K562 (cell line): ENCODE measurements around the gene LPAR2. TPM values are rescaled to one million over a fixed set of nuclear protein-coding genes. Genes with fewer than 3 reads are reported as not detected.
A peak's percentile ranks its signal among the peaks of the same experiment; 100 is the strongest.

Source experiments
- ELF2 ChIP-seq: fragments of 250-450 bp; sonication (Bioruptor Pico); IDR thresholded peaks from 2 replicates; pipeline ENCODE4 v1.5.0; 2021; ENCODE audit warnings: mild to moderate bottlenecking
- ETV1 ChIP-seq: fragments of 450-650 bp; conservative IDR thresholded peaks from 2 replicates; pipeline ENCODE4 v1.6.1; 2016; ENCODE audit warnings: missing genetic modification characterization, control low read depth, low read depth, missing compliant biosample characterization
- FOXP1 ChIP-seq: sonication (generic); formaldehyde crosslinking; IDR thresholded peaks from 2 replicates; pipeline ENCODE4 v1.8.0; 2022; ENCODE audit warnings: mild to moderate bottlenecking, missing genetic modification reagents
- GATAD2B ChIP-seq: fragments of 450-650 bp; IDR thresholded peaks from 2 replicates; pipeline ENCODE4 v1.6.1; 2017; ENCODE audit warnings: mild to moderate bottlenecking, borderline replicate concordance
- GTF2A2 ChIP-seq: IDR thresholded peaks from 2 replicates; pipeline ENCODE4 v1.6.1; 2016; ENCODE audit warnings: mild to moderate bottlenecking, missing genetic modification characterization, missing compliant biosample characterization
- HDAC1 ChIP-seq, 2 experiments: fragments of 450-650 bp; IDR thresholded peaks; 2 replicates each; pipeline ENCODE4 v1.6.1; 2016 to 2017; ENCODE audit warnings: inconsistent platforms in 1 of 2, mild to moderate bottlenecking in 1 of 2, moderate library complexity in 1 of 2
- KLF1 ChIP-seq: fragments of 450-650 bp; IDR thresholded peaks from 2 replicates; pipeline ENCODE4 v1.6.1; 2016; ENCODE audit warnings: missing genetic modification characterization, missing compliant biosample characterization
- KLF6 ChIP-seq: fragments of 250-450 bp; sonication (Bioruptor Pico); IDR thresholded peaks from 2 replicates; pipeline ENCODE4 v1.4.0; 2020; ENCODE audit warnings: mild to moderate bottlenecking, moderate library complexity, borderline replicate concordance
- MECOM ChIP-seq: fragments of 250-450 bp; sonication (Bioruptor Pico); IDR thresholded peaks from 2 replicates; pipeline ENCODE4 v1.8.0; 2022; ENCODE audit warnings: inconsistent platforms
- NR2F6 ChIP-seq: fragments of 450-650 bp; formaldehyde crosslinking; IDR thresholded peaks from 2 replicates; pipeline ENCODE4 v1.4.0; 2020; ENCODE audit warnings: mild to moderate bottlenecking
- PHB2 ChIP-seq: fragments of 450-650 bp; IDR thresholded peaks from 2 replicates; pipeline ENCODE4 v1.6.1; 2017; ENCODE audit warnings: low read depth
- POLR2B ChIP-seq: fragments of 450-650 bp; IDR thresholded peaks from 2 replicates; pipeline ENCODE4 v1.6.1; 2018; ENCODE audit warnings: low read depth; ENCODE audit not compliant: partially characterized antibody
- RBFOX2 ChIP-seq: fragments of 200-400 bp; formaldehyde crosslinking; IDR thresholded peaks from 2 replicates; pipeline ENCODE4 v1.6.1; 2017; ENCODE audit warnings: low read depth, mild to moderate bottlenecking, low read length, moderate library complexity
- SRSF3 ChIP-seq: fragments of 200-400 bp; formaldehyde crosslinking; IDR thresholded peaks from 2 replicates; pipeline ENCODE4 v1.6.1; 2016; ENCODE audit warnings: mild to moderate bottlenecking, low read length, moderate library complexity; ENCODE audit not compliant: insufficient read depth
- SRSF9 ChIP-seq: fragments of 200-400 bp; formaldehyde crosslinking; IDR thresholded peaks from 2 replicates; pipeline ENCODE4 v1.6.1; 2017; ENCODE audit warnings: low read depth, low read length, borderline replicate concordance
- TAF1 ChIP-seq: IDR thresholded peaks from 2 replicates; pipeline ENCODE4 v1.6.1; 2011; ENCODE audit warnings: mild to moderate bottlenecking, low read length, moderate library complexity; ENCODE audit not compliant: insufficient read depth, control insufficient read depth, severe bottlenecking; ENCODE audit errors: extremely low read depth
- THRAP3 ChIP-seq: fragments of 450-650 bp; IDR thresholded peaks from 2 replicates; pipeline ENCODE4 v1.6.1; 2016; ENCODE audit warnings: mild to moderate bottlenecking, inconsistent platforms, borderline replicate concordance
- polyA plus RNA-seq, 8 experiments: library from polyadenylated mRNA; depleted of rRNA in 4 of 8; stranded (reverse) in 5 of 8; unstranded in 3 of 8; fragments of >200 nt; fragmentation: Nextera tagmentation in 2 of 8; fragmentation: Illumina TruSeq in 1 of 8; extraction: Ambion mirVana in 2 of 8; extraction: Trizol in 1 of 8; gene quantifications; 2 replicates each; pipeline versions ENCODE4 v1.2.1 to v1.2.3, GENCODE V29; 2011 to 2014; ENCODE audit warnings: inconsistent platforms in 1 of 8, missing spikeins in 1 of 8
- total RNA-seq, 7 experiments: library from RNA; depleted of rRNA in 6 of 7; stranded (reverse); fragments of >200 nt in 6 of 7; fragmentation: Illumina TruSeq in 2 of 7; extraction: Trizol in 2 of 7; gene quantifications; 2 replicates each; pipeline versions ENCODE4 v1.2.1 to v1.2.3, GENCODE V29; 2011 to 2021; ENCODE audit warnings: low replicate concordance in 1 of 7
- TF ChIP-seq, protein P1 (sequence below): fragments of 450-650 bp; formaldehyde crosslinking; IDR thresholded peaks from 2 replicates; pipeline ENCODE4 v1.4.0; 2020; ENCODE audit warnings: mild to moderate bottlenecking, moderate library complexity
- TF ChIP-seq, protein P2 (sequence below): fragments of 450-650 bp; conservative IDR thresholded peaks from 2 replicates; pipeline ENCODE4 v1.6.1; 2016; ENCODE audit warnings: missing genetic modification characterization, low read depth, mild to moderate bottlenecking, missing compliant biosample characterization, moderate library complexity
- TF ChIP-seq, protein P3 (sequence below): fragments of 150-350 bp; conservative IDR thresholded peaks from 2 replicates; pipeline ENCODE4 v1.6.1; 2014; ENCODE audit warnings: low read length
- TF ChIP-seq, protein P4 (sequence below): fragments of 450-650 bp; IDR thresholded peaks from 2 replicates; pipeline ENCODE4 v1.6.1; 2016

LPAR2 gene
- total and polyA plus RNA-seq, 9 of the 15 experiments (the other 6 are each of a cell fraction or from before 2014, with no cell fraction given) = 0.63 to 13.8 (median 4.4) TPM

DNA sequence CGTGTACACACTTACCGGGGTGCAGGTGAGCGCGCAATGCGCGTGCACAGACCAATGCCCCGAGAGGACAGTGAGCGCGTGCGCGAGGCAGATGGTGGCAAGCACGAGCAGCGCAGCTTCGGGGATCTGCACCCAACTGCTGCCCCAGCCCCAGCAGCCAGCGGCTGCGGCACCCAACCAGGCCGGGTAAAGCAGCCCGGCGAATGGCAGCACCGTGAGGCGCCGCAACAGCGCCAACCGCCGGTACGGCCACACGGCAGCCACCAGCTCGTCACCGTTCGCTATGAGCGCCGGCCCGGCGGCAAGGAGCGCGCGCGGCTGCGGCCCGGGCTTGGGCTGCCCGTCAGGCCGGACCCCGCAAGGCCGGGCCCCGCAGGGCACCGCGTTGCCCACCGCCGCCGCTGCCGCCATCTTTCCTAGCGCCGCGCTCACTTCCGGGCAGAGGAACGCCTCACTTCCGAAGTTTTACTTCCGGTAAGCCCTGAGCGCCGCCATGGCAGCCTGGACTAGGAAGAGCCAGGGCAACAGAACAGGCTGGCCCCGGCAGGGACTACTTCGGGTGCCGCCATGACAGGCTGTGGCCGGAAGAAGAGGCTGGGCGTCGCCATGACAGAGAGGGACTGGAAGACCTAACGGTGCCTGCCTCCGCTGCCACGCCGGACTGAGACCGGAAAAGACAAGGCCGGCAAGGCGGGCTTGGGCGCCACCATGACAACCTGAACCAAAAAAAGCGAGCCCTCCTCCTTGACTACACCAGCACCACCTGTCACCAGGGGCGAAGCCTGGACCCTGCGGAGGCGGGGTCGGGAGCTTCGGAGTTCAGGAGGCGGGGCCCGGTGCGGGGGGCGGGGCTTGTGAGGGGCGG lies 35.5 kb upstream of the LPAR2 start, which contains the start of gene ATP13A1 (continued):
- TF ChIP-seq, protein P1, sequence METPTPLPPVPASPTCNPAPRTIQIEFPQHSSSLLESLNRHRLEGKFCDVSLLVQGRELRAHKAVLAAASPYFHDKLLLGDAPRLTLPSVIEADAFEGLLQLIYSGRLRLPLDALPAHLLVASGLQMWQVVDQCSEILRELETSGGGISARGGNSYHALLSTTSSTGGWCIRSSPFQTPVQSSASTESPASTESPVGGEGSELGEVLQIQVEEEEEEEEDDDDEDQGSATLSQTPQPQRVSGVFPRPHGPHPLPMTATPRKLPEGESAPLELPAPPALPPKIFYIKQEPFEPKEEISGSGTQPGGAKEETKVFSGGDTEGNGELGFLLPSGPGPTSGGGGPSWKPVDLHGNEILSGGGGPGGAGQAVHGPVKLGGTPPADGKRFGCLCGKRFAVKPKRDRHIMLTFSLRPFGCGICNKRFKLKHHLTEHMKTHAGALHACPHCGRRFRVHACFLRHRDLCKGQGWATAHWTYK (CRISPR knock-in tag) = peak; percentile 60; the same call in 1 of the 2 replicates
- TF ChIP-seq PHB2 (no peak), SRSF9 (no peak), RBFOX2 (peak; percentile 94), MECOM (CRISPR knock-in tag) (no peak), ELF2 (peak; percentile 93), KLF1 (tag) (peak; percentile 79; the same call in 1 of the 2 replicates), POLR2B (peak; percentile 49), FOXP1 (CRISPR knock-in tag) (no peak; the same call in 1 of the 2 replicates), GTF2A2 (tag) (peak; percentile 67), KLF6 (peak; percentile 84; the same call in 1 of the 2 replicates), GATAD2B (peak; percentile 96), NR2F6 (CRISPR knock-in tag) (0 out of 2 replicates have a peak, but pooled peaks have one; percentile 36), SRSF3 (no peak), ETV1 (peak; percentile 95), THRAP3 (no peak), HDAC1 (IDR thresholded peaks at IDR 0.05) (peak in 1 of 2 experiments; percentile 73; a peak in 2 of 4 replicates), TAF1 (peak; percentile 93)
- TF ChIP-seq, protein P2, sequence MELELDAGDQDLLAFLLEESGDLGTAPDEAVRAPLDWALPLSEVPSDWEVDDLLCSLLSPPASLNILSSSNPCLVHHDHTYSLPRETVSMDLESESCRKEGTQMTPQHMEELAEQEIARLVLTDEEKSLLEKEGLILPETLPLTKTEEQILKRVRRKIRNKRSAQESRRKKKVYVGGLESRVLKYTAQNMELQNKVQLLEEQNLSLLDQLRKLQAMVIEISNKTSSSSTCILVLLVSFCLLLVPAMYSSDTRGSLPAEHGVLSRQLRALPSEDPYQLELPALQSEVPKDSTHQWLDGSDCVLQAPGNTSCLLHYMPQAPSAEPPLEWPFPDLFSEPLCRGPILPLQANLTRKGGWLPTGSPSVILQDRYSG (tag) = 0 out of 2 replicates have a peak, but pooled peaks have one; percentile 33
- TF ChIP-seq, protein P3, sequence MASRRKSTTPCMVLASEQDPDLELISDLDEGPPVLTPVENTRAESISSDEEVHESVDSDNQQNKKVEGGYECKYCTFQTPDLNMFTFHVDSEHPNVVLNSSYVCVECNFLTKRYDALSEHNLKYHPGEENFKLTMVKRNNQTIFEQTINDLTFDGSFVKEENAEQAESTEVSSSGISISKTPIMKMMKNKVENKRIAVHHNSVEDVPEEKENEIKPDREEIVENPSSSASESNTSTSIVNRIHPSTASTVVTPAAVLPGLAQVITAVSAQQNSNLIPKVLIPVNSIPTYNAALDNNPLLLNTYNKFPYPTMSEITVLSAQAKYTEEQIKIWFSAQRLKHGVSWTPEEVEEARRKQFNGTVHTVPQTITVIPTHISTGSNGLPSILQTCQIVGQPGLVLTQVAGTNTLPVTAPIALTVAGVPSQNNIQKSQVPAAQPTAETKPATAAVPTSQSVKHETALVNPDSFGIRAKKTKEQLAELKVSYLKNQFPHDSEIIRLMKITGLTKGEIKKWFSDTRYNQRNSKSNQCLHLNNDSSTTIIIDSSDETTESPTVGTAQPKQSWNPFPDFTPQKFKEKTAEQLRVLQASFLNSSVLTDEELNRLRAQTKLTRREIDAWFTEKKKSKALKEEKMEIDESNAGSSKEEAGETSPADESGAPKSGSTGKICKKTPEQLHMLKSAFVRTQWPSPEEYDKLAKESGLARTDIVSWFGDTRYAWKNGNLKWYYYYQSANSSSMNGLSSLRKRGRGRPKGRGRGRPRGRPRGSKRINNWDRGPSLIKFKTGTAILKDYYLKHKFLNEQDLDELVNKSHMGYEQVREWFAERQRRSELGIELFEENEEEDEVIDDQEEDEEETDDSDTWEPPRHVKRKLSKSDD = 0 out of 2 replicates have a peak, but pooled peaks have one; percentile 73
- TF ChIP-seq, protein P4, sequence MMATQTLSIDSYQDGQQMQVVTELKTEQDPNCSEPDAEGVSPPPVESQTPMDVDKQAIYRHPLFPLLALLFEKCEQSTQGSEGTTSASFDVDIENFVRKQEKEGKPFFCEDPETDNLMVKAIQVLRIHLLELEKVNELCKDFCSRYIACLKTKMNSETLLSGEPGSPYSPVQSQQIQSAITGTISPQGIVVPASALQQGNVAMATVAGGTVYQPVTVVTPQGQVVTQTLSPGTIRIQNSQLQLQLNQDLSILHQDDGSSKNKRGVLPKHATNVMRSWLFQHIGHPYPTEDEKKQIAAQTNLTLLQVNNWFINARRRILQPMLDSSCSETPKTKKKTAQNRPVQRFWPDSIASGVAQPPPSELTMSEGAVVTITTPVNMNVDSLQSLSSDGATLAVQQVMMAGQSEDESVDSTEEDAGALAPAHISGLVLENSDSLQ = peak; percentile 65
